AG20443 (cell line): Measurements from ENCODE around the gene MZT2A.
"Not testable (repeated sequence)": the region's sequence is repeated elsewhere in the genome, so short reads cannot be mapped to it uniquely, and the experiment has no call there.

Source experiments
- DNase-seq: peaks from one replicate; pipeline ENCODE4 v3.0.0; 2012; ENCODE audit warnings: low spot score, mixed read lengths

MZT2A gene

DNA sequence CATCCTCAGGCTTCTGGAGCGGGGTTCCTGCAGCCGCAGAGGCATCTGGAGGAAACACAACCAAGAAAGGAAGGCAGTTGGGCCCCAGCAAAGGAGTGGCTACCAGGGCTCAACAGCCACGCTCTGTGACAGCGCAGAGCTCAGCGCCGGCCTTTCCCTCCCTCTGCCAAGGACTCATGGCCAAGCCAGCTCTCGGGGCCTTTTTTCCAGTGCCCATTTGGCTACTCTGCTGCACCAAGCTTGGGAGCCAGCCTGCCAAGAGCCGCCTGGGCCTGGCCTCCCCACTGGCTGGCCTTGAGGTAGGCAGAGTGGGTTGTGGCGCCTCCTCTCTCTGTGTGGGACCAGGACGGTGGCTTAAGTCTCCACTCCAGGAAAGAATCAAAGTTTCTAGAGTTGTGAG is 28.3 kb upstream of the MZT2A start:
- no peak for DNase-seq

DNA sequence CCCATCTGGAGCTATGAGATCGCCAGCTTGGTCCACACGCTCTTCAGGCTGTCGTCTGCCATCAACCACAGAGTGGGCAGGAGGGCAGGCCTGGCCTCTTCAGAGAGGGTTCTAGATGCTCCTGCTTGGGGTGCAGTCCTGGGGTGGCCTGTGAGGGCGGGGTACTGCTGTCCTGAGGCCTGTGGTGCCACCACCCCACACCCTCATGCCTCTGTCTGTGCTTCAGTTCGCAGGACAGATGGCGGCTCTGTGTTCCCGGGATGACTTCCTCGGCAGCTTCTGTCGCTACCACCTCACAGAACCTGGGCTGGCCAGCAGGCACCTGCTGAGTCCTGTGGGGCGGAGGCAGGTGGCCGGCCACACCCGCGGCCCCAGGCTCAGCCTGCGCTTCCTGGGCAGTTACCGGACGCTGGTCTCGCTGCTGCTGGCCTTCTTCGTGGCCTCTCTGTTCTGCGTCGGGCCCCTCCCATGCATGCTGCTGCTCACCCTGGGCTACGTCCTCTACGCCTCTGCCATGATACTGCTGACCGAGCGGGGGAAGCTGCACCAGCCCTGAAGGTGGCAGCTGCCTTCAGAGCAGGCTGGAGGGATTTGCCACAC is 27.8 kb upstream of the MZT2A start:
- not testable (repeated sequence) for DNase-seq

DNA sequence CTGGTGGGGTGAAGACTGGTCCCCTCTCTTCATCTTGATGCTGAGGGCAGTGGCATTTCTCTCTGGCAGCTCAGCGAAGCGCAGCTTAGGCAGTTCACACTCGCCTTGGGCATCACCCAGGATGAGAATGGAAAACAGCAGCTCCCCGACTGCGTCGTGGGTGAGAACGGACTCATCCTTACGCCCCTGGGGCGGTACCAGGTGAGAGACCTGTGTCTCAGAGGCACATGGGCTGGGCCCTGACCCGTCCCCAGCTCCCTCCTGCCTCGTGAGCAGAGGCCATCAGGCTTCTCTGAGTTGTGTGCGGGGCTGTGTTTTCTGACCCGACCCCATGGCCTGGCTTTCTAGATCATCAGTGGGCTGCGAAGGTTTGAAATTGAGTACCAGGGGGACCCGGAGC is 27.3 kb upstream of the MZT2A start:
- DNase-seq: no peak

DNA sequence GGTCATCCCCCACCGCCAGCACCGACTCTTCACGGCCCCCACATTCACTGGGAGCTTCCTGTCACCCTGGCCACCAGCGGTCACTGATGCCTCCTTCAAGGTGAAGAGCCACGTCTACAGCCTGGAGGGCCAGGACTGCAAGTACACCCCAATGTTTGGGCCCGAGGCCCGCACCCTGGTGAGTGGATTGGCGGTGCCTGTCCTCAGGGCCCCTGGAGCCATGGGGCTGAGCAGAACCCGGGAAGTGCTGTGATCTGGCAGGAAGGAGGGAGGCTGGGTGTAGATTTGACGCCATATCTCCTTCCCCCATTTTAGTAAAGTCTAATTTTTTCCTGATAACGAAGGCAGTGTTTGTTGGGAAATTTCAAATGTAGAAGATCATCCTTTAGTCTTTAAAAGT is 26.3 kb upstream of the MZT2A start:
- DNase-seq: not testable (repeated sequence)

DNA sequence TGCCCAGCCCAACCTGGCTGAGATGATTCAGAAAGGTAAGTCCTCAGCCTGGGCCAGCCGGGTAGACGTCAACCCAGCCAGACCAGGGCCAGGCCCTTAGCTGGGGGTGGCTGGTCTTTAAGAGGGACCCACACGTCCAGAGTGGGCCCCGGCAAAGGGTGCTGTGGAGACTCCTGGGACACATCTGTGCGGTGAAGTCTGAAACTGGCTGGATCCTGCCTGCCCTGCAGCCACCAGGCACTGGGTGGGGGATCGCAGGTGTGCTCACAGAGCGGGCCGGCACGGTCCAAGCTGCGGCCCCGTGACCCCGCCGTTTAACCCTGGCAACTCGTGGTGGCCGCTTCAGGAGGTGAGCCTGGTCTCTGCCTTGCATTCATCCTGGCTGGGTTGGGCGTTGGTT is 25.7 kb upstream of the MZT2A start:
- not testable (repeated sequence) for DNase-seq

DNA sequence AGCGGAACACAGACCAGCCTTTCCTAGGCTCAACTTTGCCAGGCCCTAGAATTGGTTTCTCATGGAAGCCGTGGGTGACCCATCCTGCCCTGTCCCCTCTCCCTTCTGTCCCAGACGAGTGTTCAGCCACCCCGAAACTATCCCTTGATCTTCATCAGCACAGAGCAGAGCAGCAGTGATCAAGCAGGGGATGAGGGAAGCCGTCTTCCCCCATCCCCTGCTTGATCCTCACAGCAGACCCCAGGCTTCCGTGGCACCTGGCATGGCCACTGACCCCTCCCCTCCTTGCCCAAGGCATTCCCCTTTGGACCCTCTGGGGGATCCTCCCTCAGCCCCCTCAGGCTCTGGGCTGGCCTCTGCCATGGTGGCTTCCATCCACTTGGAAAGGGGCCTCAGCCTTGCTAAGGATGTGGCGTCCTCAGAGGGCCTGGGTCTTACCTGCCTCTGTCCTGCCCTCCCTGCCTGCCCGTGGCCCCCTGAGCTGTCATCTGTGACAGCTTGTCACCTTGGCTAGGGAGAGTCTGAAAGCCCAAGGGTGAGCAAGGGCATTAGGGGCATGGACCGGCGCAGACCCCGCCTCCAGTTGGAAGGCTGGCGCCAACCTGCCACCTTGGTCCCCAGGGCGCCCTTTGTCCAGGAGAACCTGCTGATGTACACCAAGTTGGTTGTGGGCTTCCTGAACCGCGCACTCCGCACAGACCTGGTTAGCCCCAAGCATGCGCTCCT is 25.1 kb upstream of the MZT2A start:
- DNase-seq: no peak

DNA sequence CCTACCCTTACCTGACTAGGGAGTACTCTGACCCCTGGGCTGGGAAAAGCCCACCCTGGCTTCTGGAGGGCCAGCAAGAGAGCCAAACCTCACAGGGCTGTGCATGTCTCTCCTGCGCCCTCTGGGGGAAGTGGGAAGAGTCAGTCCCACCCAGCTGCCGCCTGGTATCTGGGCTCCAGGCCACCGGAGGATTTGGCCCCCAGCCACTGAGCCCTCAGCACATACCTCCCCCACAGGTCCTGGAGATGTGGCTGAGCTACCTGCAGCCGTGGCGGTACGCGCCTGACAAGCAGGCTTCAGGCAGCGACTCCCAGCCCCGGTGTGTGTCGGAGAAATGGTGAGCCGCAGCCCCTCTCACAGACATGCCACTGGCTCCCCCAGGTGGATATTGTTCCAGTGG is 24.4 kb upstream of the MZT2A start:
- DNase-seq: not testable (repeated sequence)

DNA sequence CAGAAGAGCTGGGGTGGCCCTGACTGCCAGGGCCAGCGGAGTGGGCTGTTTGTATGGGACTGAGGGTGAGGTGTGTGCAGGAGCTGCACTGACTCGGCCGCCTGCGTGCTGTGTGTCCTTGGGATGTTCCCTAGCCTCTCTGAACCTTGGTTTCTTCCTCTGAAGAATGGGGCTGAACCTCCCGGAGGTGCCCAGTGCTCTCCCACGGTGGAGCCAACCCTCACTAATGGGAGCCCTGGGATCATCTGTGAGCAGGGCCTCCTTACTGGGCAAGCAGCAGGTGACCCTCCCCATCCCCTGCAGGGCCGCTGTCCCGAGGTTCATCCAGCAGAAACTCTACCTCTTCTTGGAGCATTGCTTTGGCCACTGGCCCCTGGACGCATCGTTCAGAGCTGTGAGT is 23.8 kb upstream of the MZT2A start:
- no peak for DNase-seq

DNA sequence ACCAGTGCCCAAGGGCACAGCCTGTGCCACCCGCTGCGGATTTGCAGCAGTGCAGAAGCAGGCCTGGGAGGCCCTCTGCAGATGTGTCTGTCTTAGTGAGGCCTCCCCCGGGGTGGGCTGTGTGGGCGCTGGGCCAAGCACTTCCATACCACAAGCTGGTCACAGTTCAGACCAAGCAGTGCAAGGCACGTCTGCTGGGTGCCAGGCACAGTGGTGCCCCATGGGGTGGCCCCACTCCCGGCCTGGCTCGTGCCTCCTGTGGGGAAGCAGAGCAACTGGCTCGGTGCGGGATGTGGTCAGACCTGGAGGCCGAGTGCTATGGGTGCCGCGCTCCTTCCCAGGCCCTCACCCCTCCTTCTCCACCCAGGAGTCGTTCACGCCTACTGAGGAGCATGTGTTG is 23.0 kb upstream of the MZT2A start:
- not testable (repeated sequence) for DNase-seq

DNA sequence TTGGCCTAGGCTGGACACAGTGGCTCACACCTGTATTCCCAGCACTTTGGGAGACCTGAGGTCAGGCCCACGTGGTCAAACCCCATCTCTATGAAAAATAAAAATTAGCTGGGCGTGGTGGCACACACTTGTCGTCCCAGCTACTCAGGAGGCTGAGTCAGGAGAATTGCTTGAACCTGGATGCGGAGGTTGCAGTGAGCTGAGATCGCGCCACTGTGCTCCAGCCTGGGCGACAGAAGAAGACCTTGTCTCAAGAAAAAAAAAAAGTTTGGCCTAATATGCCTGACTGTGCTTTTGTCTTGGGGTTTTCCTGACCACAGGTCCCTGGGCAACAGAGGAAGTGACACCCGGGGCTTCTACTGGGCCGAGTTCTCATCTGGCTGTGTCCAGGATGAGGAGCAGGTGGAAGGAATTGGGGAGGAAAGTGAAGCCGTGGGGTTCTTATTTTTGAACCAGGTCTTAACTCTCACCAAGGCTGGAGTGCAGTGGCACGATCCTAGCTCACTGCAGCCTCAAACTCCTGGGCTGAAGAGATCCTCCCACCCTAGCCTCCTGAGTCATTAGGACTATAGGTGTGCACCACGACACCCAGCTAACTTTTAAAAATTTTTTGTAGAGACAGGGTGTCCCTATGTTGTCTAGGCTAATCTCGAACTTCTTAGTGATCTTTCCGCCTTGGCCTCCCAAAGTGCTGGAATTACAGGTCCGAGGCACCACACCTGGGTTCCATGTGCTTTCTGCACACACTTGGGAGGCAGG is 22.4 kb upstream of the MZT2A start:
- not testable (repeated sequence) for DNase-seq

DNA sequence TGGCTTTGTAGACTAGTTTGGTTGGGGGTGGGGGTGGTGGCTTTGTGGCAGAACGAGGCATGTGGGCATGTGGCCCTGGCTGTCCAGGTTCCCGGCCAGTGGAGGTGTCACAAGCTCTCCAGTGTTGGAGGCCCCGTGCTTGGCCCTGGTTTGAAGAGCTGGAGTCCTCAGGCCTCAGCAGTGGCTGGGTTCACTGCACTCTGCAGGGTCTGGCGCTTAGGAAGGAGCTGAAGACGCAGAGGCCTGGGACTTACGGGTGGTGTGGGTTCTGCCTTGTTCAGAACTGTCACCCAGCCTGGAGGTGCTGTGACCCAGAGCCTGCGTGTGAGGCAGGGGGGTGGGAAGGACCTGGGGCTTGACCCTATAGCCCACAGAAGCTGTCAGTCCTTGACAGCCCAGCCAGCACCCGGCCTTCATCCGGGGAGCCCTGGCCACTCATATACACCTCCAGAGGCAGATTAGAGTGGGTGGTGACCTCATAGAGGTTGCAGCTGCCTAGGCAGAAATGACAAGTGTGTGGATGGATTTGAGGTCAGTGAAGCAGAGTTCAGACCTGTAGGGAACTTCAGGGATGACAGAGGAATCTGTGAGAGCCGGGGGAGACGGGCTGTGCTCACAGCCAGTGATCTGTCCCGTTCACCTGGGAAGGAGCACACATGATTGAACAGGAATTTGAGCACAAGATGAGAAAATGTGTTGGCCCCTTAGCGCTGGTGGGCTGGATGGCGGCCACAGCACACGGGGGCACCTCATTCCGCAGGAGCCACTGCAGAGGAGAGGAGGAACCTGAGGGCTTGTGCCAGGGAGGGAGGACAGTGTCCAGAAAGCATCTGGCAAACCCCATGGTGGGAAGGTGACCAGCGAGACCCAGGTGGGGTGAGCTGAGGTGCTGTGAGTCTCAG is 20.0 kb upstream of the MZT2A start:
- DNase-seq: not testable (repeated sequence)

DNA sequence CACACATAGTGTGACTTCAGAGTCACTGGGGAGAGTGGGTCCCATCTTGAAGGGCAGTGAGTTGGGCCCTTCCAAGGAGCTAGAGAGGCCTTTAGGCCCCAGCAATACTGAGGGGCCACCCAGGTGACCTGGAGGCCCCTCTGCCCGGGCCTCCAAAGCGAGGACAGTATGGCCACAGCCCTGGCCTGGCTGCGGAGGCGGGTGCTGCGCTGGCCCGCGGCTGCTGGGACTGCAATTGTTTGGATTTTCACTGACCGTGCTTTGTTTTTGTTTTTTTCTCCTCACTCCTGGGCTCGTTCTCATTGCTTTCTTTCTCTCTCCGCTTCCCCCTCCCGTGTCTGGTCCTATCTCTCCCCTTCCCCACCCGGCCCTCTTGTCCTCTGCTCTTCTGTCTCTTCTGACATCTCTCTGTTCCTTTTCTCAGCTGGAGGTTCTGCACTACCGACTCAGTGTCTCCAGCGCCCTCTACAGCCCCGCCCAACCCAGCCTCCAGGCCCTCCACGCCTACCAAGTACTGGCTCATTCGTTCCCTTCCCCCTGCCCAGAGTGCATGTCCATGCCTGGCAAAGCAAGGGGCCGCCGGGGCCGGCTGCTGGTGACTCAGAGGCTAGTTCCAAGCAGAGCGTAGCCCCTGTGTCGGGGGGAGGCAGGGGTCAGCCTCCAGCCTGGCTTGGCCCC is 19.2 kb upstream of the MZT2A start:
- not testable (repeated sequence) for DNase-seq

DNA sequence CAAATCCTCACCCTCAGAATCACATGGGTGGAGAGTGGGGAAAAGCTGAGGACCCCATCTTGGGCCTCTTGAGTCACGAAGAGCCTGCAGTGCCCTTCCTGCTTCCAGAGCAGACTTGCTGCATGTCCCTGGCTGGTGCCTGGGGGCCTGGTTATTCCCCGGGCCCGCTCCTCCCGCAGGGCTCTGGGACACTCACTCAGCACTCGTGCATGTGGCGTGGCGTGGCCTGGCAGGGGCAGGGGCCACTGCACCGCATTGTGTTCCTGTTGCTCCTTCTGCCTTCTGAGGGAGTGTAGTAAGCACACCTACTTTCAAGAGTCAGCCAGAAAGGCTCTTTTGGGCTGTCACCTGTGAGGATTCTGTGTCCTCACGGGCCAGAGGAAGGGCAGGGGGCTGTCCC is 17.4 kb upstream of the MZT2A start:
- no peak for DNase-seq

DNA sequence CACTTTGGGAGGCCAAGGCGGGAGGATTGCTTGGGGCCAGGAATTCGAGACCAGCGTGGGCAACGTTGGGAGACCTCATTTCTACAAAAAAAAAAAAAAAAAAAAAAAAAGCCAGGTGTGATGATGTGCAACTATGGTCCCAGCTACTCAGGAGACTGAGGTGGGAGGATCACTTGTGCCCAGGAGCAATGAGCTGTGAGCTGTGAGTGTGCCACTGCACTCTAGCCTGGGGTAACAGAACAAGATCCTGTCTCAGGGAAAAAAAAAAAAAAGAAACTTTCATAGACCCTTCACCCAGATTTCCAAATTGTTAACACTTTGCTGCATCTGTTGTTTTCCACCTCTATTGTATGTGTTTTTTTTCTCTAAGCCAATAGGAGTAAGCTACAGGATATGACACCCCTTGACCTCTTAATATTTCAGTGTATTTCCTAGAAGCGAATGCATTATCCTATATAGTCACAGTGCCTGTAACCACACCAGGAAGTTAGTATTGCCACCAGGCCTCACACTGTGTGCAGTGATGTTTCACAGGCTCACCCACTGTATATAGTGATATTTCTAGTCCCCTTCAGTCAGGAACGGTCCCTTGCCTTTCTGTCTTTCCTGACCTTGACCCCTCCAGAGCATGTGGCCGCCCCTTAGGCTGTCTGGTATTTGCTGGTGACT is 12.0 kb upstream of the MZT2A start:
- DNase-seq: not testable (repeated sequence)

DNA sequence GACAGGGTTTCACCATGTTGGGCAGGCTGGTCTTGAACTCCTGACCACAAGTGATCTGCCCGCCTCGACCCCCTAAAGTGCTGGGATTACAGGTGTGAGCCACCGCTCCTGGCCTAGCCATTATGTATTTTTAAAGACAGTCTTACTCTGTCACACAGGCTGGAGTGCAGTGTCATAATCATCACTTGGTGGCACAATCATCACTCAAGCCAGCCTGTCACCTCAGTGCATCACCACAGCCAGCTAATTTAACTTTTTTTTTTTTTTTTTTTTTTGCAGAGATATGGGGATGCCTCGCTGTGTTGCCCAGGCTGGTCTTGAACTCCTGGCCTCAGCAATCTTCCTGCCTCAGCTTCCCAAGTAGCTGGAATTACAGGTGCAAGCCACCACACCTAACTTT is 11.4 kb upstream of the MZT2A start:
- not testable (repeated sequence) for DNase-seq

DNA sequence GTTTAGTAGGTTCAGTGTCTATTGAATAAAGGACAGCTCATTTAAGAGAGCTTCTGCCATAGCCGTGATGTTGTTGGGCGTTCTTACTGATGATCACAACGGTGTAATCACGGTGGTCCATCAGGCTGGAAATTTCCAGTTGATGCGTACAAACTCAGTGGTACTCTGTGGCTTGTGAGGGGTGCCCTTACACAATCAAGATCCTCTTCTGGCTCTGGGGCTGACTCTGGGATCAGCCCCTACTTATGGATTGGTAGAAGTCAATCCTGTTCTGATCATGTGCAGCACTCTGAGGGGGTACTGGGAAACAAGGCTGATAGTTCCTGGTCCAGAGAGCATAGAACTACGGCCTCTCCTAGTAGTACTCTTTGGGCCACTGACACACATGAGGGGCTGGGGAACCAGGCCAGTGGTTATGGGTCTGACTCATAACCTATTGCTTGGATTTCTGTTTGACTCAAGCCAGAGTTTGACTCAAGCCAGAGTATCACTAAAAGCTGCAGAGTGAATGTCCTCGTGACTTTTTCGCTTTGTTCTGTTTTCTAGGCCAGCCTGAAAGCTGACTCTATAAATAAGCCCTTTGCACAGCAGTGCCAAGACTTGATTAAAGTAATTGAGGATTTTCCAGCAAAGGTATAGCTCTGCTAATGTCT is 6.2 kb upstream of the MZT2A start:
- not testable (repeated sequence) for DNase-seq

DNA sequence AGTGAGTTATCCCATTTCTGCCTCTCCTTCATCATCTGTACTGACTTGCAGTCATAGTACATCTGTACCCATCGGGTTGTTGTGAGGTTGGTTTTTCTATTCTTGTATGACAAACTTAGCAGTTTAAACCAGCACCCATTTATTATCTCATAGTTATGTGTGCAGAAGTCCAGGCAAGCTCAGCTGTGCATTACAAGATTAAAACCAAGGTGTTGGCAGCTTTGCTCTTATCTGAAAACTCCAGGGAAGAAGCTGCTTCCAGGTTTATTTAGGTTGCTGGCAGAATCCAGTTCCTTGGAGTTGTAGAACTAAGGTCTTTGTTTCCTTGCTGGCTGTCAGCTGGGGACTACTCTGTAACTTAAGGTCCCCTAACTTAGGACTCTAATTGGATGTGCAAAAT is 3.3 kb upstream of the MZT2A start:
- not testable (repeated sequence) for DNase-seq

DNA sequence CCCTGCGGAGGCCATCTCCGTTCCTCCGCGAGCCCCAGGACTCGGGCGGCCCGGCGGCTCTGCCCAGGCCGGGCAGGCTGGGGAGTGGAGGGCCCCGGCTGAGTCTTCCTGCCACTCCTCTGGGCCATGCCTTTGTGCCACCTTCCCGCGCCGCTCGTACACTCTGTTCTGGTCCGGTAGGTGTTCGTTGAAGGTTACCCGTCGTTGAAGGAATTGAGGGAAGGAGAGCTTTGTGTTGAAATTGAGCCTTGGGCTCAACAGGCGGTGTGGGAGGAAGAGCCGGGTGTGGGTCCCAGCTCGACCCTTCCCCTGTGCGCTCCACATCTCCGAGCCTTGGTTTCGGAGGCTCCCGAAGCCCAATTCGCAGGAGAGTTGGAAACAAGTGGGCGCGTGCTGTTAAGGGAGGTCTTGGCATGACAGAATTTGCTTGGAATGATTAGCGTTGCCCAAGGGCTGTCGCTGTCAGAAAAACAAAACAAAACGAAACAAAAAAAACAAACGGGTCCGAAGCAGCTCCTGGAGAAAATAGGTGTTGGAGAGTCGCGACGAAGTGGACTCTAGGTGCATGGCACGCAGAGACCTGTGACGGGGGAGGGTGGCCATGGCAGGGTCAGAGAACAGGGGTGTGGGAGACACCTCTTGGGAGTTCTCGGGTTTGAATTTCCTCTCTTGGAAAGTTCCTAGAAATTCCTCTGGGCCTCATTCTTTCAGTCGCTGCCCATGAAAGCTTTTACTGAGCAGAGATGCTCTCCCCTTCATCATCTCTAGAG is 1.2 kb upstream of the MZT2A start:
- no peak for DNase-seq

DNA sequence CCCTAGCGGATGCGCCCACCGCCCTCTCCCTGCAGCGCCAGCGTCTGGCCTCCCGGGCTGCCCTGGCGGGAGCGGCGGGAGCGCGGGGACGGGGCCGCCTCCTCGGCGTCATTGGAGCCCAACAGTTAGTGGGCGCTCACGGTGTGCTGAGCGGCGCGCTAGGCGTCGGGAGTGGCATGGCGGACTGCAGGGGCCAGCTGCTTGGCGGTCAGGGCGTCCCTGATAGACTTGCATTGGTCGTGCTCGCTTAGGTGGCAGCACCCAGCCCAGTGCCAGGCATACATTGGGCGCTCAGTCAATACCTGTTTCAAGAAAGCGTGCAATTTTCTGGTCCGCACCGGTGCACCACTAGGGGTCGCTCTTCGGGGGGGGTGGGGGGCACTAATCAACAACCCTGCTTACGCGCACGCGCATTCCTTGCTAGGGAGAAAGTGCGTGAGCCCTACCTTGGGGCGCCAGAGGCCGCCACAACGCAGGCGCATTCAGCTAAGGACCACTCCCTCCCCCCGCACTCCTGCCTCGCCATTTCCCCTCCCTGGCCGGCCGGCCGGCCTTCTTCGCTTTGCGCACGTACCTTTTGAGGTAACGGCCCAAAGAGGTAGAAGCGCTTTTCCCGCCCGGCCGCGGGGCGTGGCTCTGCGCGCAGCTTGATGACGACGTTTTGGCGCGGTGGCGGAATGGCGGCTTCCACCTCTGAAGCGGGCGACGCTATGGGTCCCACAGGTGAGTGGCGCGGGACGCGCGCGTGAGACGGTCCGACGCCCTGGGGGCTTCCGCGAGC is 411 bp upstream of the MZT2A start:
- peak; percentile 100 for DNase-seq
